Choroid plexus epithelial cell (primary cell): Measurements from ENCODE around the gene SLC15A5.
A peak's percentile ranks its signal among the peaks of the same experiment; 100 is the strongest.

Experiments used
- DNase-seq: peaks from one replicate; pipeline ENCODE4 v3.0.0-alpha.2; 2010; ENCODE audit warnings: low read depth
- H3K4me3 ChIP-seq: 2 replicates; pipeline ENCODE4 v1.5.1; 2011; ENCODE audit warnings: low read depth, mild to moderate bottlenecking, control low read depth, low read length, moderate library complexity
- CTCF ChIP-seq: conservative IDR thresholded peaks from 2 replicates; pipeline ENCODE4 v1.5.1; 2011; ENCODE audit warnings: low read depth, mild to moderate bottlenecking, control low read depth, inconsistent platforms, low read length, moderate library complexity

SLC15A5 gene

GRCh38 chr12:16269946-16270345 lies 7.5 kb downstream of the SLC15A5 start:
- DNase-seq: no peak
- no peak overlapping the region for H3K4me3 ChIP-seq
- TF ChIP-seq CTCF: no peak

GRCh38 chr12:16266085-16266484 lies 11.4 kb downstream of the SLC15A5 start:
- H3K4me3 ChIP-seq: no peak overlapping the region
- DNase-seq: no peak
- no peak for TF ChIP-seq CTCF

GRCh38 chr12:16261944-16262475 lies 15.5 kb downstream of the SLC15A5 start:
- no peak for TF ChIP-seq CTCF
- H3K4me3 ChIP-seq: no peak overlapping the region
- no peak for DNase-seq

- DNase-seq: no peak
- no peak overlapping the region for H3K4me3 ChIP-seq
- no peak for TF ChIP-seq CTCF
Observed at GRCh38 chr12:16260206-16260605, 17.3 kb downstream of the SLC15A5 start.

GRCh38 chr12:16258963-16259362 lies 18.5 kb downstream of the SLC15A5 start:
- no peak for TF ChIP-seq CTCF
- peak; percentile 4 for DNase-seq

GRCh38 chr12:16246264-16246663 lies 31.2 kb downstream of the SLC15A5 start:
- TF ChIP-seq CTCF: no peak
- H3K4me3 ChIP-seq: no peak overlapping the region
- no peak for DNase-seq

More at GRCh38 chr12:16258963-16259362, 18.5 kb downstream of the SLC15A5 start:
- no peak overlapping the region for H3K4me3 ChIP-seq

GRCh38 chr12:16245209-16245608 lies 32.3 kb downstream of the SLC15A5 start:
- no peak for DNase-seq
- TF ChIP-seq CTCF: no peak
- no peak overlapping the region for H3K4me3 ChIP-seq
